Fibroblast of the aortic adventitia (primary cell): ENCODE results near the gene ATP2C1. TPM values are rescaled to one million over a fixed set of nuclear protein-coding genes. Genes with fewer than 3 reads are reported as not detected.

Source experiments
- DNase-seq: peaks from one replicate; pipeline ENCODE4 v3.0.0-alpha.2; 2010; ENCODE audit warnings: low read depth
- H3K4me3 ChIP-seq: 2 replicates; pipeline ENCODE4 v1.5.1; 2011; ENCODE audit warnings: low read depth, mild to moderate bottlenecking, control low read depth, low read length, moderate library complexity
- total RNA-seq: library from RNA; depleted of rRNA; stranded (reverse); fragments of >200 nt; gene quantifications from 2 replicates; pipeline ENCODE4 v1.2.3, GENCODE V29; 2012; ENCODE audit warnings: low replicate concordance
- TF ChIP-seq, protein P1 (sequence below): IDR thresholded peaks from 2 replicates; pipeline ENCODE4 v1.5.1; 2011; ENCODE audit warnings: mild to moderate bottlenecking, low read length, control low read depth, inconsistent platforms; ENCODE audit not compliant: insufficient read depth

ATP2C1 gene
- total RNA-seq, 1 donor: 73.2 TPM

DNA sequence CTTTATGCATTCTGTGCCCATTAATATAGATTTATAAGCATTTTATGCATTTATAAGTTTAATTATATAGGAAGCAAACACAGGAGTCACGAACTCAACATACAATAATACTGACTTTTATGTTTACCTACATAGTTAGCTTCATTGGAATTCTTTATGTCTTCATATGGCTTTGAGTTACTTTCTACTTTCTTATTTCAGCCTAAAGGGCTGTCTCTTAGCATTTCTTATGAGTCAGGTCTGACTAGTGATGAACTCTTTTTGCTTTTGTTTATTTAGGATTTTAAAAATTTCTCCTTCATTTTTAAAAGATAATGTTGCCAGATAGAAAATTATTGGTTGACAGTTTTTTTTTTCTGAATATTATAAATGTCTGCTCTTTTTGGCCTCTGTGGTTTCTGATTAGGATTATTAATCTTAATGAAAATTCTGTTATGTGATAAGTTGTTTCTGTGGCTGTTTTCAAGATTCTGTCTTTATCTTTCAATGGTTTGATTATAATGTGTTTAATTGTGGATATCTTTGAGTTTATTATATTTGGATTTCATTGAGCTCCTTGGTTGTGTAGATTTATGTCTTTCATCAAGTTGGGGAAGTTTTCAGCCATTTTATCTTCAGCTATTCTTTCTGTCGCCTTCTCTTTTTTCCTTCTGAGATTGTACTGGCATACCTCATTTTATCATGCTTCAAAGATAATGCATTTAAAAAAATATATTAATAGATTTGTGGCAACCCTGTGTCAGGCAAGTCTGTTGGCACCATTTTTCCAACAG lies 54.3 kb downstream of the ATP2C1 start:
- DNase-seq: no peak
- no peak overlapping the region for H3K4me3 ChIP-seq

DNA sequence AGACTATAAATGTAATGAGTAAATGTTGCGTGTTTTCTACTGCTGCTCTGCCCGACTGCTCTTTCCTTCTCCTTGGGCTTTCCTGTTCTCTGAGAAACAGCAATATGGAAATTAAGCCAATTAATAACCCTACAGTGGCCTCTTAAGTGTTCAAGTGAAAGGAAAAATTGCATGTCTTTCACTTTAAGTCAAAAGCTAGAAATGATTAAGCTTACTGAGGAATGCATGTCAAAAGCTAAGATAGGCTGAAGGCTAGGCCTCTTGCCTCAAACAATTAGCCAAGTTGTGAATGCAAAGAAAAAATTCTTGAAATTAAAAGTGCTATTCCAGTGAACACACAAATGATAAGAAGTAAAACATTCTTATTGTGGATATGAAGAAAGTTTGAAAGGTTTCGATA lies 55.0 kb downstream of the ATP2C1 start:
- TF ChIP-seq, protein P1, sequence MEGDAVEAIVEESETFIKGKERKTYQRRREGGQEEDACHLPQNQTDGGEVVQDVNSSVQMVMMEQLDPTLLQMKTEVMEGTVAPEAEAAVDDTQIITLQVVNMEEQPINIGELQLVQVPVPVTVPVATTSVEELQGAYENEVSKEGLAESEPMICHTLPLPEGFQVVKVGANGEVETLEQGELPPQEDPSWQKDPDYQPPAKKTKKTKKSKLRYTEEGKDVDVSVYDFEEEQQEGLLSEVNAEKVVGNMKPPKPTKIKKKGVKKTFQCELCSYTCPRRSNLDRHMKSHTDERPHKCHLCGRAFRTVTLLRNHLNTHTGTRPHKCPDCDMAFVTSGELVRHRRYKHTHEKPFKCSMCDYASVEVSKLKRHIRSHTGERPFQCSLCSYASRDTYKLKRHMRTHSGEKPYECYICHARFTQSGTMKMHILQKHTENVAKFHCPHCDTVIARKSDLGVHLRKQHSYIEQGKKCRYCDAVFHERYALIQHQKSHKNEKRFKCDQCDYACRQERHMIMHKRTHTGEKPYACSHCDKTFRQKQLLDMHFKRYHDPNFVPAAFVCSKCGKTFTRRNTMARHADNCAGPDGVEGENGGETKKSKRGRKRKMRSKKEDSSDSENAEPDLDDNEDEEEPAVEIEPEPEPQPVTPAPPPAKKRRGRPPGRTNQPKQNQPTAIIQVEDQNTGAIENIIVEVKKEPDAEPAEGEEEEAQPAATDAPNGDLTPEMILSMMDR: no peak
- no peak for DNase-seq
- no peak overlapping the region for H3K4me3 ChIP-seq

More for the DNA sequence above, 54.3 kb downstream of the ATP2C1 start:
- TF ChIP-seq, protein P1: no peak

DNA sequence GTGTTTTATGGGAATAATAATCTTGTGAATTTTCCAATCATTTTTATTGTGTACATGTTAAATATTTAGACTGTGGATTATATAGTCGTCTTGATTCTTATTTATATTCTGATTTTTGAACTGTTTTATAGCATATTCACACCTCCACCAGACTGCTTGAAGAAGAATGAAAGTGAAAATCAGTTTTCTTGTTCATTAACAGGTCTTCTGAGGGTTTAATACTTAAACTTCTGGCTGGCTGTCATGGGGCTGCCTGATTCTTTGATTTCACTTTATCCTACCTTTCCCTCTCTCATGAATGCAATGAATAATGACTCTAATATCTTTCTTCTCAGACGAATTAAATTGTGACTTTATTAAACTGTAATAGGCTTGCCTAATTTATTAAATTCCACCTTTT lies 56.2 kb downstream of the ATP2C1 start:
- DNase-seq: no peak
- TF ChIP-seq, protein P1: no peak

DNA sequence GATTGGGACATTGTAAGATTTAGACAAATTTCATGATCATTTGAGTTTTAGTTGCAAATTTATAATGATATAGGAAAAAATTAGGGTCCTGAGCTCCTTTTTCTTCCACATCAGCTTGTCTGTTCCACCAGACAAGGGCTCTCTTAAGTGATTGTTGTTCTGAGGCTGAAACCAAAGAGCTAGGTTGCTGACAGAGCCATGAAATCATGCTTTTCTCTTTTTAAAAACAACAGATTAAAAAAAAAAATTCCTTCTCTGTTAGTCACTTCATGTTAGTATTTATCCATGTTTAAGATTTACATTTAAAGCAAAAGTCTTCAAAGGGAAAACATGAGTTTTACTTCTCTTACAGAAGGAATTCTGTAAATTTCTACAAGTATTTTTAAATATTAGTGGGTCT lies 56.8 kb downstream of the ATP2C1 start:
- DNase-seq: peak; percentile 66
- TF ChIP-seq, protein P1: no peak

More for the DNA sequence above, 56.2 kb downstream of the ATP2C1 start:
- no peak overlapping the region for H3K4me3 ChIP-seq

DNA sequence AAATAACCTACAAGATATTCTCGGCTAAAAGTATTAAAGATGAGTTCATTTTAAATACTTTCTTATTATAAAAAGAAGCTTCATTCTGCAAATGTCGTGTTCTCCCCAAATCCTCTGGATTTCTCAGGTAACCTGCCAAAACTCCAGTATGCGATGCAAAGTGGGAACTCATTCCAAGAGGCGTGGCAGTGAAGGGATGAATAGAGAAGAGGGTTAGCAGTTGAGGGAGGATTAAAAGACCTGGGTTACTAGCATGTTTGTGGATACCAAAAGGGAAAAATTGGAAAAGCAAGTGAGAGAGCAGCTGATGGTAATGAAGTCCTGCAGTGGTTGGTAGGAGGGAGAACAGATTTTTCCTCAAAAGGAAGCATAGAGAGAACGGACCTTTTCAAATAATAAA lies 61.6 kb downstream of the ATP2C1 start:
- TF ChIP-seq, protein P1: no peak
- no peak overlapping the region for H3K4me3 ChIP-seq
- no peak for DNase-seq

More for the DNA sequence above, 56.8 kb downstream of the ATP2C1 start:
- no peak overlapping the region for H3K4me3 ChIP-seq

DNA sequence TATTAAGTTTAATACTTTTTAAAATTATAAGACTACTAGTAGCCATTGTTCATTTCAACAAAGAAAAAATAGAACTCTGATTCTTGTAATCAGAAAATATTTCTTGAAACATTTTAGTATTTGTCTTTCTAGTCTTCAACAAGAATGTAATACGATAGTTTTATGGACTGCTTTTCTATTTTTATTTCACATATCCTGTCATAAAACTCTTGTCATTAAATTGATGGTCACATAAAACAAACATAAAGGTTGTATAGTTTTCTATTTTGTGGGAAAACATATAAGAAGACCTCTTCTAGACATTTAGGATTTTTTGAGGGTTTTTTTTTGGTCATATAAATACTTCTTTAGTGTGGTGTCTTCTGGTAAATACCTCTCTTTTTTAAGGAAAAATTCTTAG lies 62.4 kb downstream of the ATP2C1 start:
- no peak overlapping the region for H3K4me3 ChIP-seq
- TF ChIP-seq, protein P1: no peak
- no peak for DNase-seq

DNA sequence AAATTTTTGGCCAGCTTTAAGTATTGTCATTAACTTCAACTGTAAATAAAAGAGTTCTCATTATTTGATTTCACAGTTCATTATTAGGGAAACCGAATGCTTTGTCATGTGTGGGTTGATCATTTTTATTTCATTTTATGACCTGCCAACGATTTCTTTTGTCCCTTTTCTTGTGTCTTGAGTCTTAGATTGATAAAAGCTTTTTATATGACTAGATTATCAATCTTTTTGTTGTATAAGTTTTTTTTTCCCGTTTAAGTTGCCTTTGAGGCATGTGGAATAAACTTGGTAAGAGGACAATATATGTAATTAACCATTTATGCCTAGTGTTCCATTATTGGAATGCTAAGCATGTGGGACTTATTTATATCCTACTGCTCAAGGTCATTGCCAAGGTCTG lies 62.8 kb downstream of the ATP2C1 start:
- DNase-seq: no peak
- TF ChIP-seq, protein P1: no peak
- H3K4me3 ChIP-seq: no peak overlapping the region
